NCI-H1417 treated with DMSO at 0.1 percent for 48 hours (cell line): ENCODE measurements around the gene C2.
"Not testable (repeated sequence)": the region's sequence is repeated elsewhere in the genome, so short reads cannot be mapped to it uniquely, and the experiment has no call there.

Source experiments
- DNase-seq: peaks from one replicate; lab custom pipeline; 2025; lab: John Stamatoyannopoulos, UW

The C2 gene

GRCh38 chr6:31927863-31928671 lies 550 bp downstream of the C2 start:
- DNase-seq: no peak

DNA sequence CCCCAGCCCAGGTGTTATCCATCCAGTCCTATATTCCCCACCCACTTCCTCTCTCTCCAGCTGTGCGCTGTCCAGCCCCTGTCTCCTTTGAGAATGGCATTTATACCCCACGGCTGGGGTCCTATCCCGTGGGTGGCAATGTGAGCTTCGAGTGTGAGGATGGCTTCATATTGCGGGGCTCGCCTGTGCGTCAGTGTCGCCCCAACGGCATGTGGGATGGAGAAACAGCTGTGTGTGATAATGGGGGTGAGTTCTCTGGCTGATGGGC lies 1.1 kb downstream of the C2 start:
- no peak for DNase-seq

GRCh38 chr6:31930962-31931361 lies 3.4 kb downstream of the C2 start:
- no peak for DNase-seq

DNA sequence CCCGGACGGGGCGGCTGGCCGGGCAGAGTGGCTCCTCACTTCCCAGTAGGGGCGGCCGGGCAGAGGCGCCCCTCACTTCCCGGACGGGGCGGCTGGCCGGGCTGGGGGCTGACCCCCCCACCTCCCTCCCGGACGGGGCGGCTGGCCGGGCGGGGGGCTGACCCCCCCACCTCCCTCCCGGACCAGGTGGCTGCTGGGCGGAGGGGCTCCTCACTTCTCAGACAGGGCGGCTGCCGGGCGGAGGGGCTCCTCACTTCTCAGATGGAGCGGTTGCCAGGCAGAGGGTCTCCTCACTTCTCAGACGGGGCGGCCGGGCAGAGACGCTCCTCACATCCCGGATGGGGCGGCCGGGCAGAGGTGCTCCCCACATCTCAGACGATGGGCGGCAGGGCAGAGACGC lies 4.6 kb downstream of the C2 start:
- not testable (repeated sequence) for DNase-seq

- DNase-seq: no peak
Observed at GRCh38 chr6:31933537-31933936, 6.0 kb downstream of the C2 start.

DNA sequence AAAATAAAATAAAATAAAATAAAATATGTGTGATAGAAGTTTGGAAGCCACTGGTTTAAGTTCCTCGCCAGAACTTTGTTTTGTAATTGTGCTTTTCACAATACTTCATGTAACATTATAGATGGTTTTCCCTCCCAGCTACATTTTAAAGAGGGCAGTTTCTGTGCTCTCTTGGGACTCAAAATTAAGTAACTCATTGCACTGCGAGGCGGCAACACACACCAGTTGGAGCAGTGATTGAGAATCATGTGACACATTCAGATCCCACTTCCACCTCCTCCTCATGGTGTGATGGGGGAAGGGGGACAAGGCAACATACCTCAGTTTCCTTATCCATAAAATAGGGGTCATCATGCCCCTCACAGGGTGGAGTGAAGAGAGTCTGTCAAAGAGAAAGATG lies 7.5 kb downstream of the C2 start:
- DNase-seq: no peak

- DNase-seq: no peak
Observed at GRCh38 chr6:31935823-31936222, 8.3 kb downstream of the C2 start.

DNA sequence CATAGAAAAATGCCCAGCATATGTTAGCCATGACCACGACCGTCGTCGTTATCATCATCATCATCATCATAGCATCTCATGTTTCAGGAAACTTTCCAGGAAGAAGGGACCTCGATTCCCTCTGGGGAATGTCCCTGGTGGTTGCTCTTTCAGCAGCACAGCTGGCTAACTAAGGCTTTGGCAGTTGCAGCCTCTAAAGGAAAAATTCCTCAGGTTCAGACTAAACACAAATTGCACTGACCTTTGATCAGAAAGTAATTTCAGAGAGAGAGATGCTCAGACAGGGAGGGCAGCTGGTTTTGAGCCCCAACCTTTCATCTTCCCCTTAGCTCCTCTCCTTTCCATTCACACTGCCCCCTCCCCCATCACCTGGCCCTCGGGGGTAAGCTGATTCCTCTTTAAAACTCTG lies 12.7 kb downstream of the C2 start:
- no peak for DNase-seq

DNA sequence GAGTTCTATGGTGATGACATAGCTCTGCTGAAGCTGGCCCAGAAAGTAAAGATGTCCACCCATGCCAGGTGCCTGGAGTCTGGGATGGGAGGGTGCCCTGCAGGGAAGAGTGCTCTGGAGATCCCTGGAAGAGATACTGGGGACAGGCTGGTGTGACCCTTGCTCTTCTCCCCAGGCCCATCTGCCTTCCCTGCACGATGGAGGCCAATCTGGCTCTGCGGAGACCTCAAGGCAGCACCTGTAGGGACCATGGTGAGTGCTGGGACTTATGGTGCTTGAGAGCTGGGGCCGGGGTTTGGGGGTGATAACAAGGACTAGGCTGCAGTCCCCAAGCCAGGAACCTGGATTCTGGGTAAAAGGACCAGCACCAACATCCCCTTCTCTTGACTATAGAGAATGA lies 16.2 kb downstream of the C2 start:
- DNase-seq: no peak

DNA sequence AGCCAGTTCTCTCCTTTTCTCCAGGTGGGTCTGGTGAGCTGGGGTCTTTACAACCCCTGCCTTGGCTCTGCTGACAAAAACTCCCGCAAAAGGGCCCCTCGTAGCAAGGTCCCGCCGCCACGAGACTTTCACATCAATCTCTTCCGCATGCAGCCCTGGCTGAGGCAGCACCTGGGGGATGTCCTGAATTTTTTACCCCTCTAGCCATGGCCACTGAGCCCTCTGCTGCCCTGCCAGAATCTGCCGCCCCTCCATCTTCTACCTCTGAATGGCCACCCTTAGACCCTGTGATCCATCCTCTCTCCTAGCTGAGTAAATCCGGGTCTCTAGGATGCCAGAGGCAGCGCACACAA lies 17.6 kb downstream of the C2 start:
- no peak for DNase-seq

DNA sequence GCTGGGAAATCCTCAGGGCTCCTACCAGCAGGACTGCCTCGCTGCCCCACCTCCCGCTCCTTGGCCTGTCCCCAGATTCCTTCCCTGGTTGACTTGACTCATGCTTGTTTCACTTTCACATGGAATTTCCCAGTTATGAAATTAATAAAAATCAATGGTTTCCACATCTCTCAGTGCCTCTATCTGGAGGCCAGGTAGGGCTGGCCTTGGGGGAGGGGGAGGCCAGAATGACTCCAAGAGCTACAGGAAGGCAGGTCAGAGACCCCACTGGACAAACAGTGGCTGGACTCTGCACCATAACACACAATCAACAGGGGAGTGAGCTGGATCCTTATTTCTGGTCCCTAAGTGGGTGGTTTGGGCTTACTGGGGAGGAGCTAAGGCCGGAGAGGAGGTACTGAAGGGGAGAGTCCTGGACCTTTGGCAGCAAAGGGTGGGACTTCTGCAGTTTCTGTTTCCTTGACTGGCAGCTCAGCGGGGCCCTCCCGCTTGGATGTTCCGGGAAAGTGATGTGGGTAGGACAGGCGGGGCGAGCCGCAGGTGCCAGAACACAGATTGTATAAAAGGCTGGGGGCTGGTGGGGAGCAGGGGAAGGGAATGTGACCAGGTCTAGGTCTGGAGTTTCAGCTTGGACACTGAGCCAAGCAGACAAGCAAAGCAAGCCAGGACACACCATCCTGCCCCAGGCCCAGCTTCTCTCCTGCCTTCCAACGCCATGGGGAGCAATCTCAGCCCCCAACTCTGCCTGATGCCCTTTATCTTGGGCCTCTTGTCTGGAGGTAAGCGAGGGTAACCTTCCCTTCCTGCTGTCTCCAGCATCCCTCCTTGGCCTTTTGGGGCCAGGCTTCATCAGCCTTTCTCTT lies 18.2 kb downstream of the C2 start, which contains the start of gene CFB:
TSS of gene CFB (plus strand) at position 589 of the 863 bp plus-strand sequence. CDS start at position 716, 127 bp downstream.
- DNase-seq: no peak

- no peak for DNase-seq
Observed at GRCh38 chr6:31946370-31946885, 18.9 kb downstream of the C2 start.

- DNase-seq: no peak
Observed at GRCh38 chr6:31947070-31947675, 19.7 kb downstream of the C2 start.

DNA sequence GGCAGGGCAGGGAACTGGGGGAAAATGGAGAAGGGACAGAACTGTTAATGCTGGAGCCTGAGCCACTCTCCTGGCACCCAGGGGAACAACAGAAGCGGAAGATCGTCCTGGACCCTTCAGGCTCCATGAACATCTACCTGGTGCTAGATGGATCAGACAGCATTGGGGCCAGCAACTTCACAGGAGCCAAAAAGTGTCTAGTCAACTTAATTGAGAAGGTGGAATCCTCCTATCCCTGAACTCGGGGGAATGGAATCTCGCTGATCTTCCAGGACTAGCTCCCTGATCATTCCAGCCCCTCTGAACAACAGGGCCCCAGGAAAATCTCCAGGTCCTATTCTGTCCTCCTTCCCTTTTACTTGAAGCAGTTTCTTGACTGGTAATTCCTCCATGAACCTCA lies 20.3 kb downstream of the C2 start:
- DNase-seq: no peak

- no peak for DNase-seq
Observed at GRCh38 chr6:31948306-31948705, 20.8 kb downstream of the C2 start.

DNA sequence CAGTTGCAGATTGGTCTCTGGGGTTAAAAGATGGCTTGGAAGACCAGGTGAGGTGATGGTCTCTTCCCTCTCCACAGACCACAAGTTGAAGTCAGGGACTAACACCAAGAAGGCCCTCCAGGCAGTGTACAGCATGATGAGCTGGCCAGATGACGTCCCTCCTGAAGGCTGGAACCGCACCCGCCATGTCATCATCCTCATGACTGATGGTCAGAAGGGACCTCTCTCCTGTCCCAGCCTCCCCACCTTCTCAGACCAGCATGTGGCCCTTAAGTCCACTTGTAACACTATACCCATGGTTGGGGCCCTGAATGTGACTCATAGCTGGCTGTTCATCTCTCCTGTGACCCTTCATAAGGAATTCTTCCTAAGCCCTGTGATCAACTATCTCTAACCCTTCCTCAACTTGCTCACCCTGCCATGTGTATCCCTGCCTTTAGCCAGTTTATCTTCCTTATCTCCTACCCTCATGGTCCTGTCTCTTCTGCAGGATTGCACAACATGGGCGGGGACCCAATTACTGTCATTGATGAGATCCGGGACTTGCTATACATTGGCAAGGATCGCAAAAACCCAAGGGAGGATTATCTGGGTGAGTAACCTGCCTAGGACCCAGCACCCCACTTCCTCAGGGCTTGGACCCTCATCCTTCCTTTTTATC lies 21.4 kb downstream of the C2 start:
- no peak for DNase-seq

- DNase-seq: no peak
Observed at GRCh38 chr6:31949926-31950548, 22.5 kb downstream of the C2 start.

DNA sequence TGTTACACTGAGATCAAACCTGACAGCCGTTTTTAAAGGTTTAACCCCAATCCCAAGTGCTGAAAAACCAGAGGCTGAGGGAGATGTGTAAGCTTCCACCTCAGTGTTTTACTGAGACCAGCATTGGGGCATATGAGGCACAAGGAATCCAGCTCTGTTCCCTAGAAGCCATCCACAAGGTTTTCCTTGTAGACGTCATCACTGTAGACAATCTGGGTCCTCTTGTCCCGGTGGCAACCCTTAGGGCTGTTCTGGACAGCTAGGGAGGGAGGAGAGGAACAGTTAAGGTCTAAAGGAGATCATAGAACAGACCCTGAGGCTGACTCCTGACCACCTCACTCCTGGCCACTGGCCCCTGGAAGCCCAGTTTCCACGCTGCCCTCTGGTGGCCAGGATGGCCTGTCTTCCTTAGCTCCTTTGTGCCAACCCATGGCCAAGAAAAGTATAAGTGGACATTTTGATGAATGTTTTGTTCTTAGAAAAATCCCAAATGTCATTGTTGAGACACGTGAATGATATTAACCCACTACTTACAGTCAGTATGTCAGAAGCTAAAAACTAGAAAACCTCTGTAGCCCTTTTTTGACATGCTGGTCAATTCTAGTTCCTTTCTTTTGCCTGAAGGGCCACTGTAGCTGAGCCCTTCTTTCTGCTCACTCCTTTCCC lies 24.8 kb downstream of the C2 start:
- DNase-seq: no peak

- no peak for DNase-seq
Observed at GRCh38 chr6:31952890-31953289, 25.4 kb downstream of the C2 start.

- no peak for DNase-seq
Observed at GRCh38 chr6:31954511-31954910, 27.0 kb downstream of the C2 start.

GRCh38 chr6:31956796-31957195 lies 29.3 kb downstream of the C2 start:
- no peak for DNase-seq

DNA sequence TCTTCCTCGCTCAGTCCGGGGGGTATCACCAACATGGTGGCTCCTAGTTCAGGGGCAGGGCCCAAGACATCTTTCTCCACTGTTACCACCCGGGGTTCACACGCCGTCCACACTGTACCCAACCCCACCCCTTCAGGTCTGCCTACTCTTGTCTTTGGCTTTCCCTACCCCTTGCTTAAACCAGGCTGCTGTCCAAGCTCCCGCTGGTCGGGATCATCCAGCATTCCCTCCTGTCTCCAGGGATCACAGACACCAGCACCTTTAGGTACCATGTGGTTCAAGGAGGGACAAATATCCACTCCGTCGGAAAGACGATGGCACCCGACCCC lies 30.9 kb downstream of the C2 start:
- DNase-seq: no peak
